Naive B cell (primary cell): ENCODE data around the gene CDK10. TPM values are rescaled to one million over a fixed set of nuclear protein-coding genes. Genes with fewer than 3 reads are reported as not detected.

Experiments
- ATAC-seq, 2 donors: fragments of 150-1000 bp; cut with Tn5 transposase; 2 replicates each; pipeline ENCODE4 v1.10.0; 2021; ENCODE audit warnings: low read depth in 2 of 2, mild to moderate bottlenecking in 2 of 2, moderate library complexity in 2 of 2
- DNase-seq: peaks from one replicate; pipeline ENCODE4 v3.0.0; 2022
- H3K27ac Mint-ChIP-seq, 6 donors: one replicate each; pipeline ENCODE4 v1.8.0; 2020 to 2022; ENCODE audit warnings: mild to moderate bottlenecking in 6 of 6, mixed read lengths in 6 of 6, moderate library complexity in 5 of 6, inconsistent platforms in 2 of 6
- H3K27me3 Mint-ChIP-seq, 3 donors: one replicate each; pipeline ENCODE4 v1.8.0; 2021 to 2022; ENCODE audit warnings: mixed read lengths in 3 of 3, mild to moderate bottlenecking in 1 of 3
- H3K36me3 Mint-ChIP-seq, 2 donors: one replicate each; pipeline ENCODE4 v1.8.0; 2020 to 2022; ENCODE audit warnings: mixed read lengths in 2 of 2, inconsistent platforms in 1 of 2, mild to moderate bottlenecking in 1 of 2
- H3K4me1 Mint-ChIP-seq, 3 donors: one replicate each; pipeline ENCODE4 v1.8.0; 2020 to 2022; ENCODE audit warnings: mixed read lengths in 3 of 3, inconsistent platforms in 1 of 3, mild to moderate bottlenecking in 1 of 3, moderate library complexity in 1 of 3
- H3K4me3 Mint-ChIP-seq, 8 donors: one replicate each; pipeline ENCODE4 v1.8.0; 2020 to 2022; ENCODE audit warnings: mild to moderate bottlenecking in 8 of 8, mixed read lengths in 8 of 8, moderate library complexity in 8 of 8, inconsistent platforms in 2 of 8
- H3K9me3 Mint-ChIP-seq, 7 donors: one replicate each; pipeline ENCODE4 v1.8.0; 2020 to 2022; ENCODE audit warnings: mixed read lengths in 7 of 7, mild to moderate bottlenecking in 5 of 7, inconsistent platforms in 2 of 7, moderate library complexity in 1 of 7
- polyA plus RNA-seq, 6 donors: library from polyadenylated mRNA; unstranded; fragments of 300-500 nt; fragmentation: Illumina TruSeq; gene quantifications; one replicate each; pipeline ENCODE4 v1.2.3, GENCODE V29; 2021; ENCODE audit warnings: low read depth in 6 of 6

The CDK10 gene
- polyA plus RNA-seq, 6 donors from 2014 or later: 16.7 to 27.7 (median 19.6) TPM

- Mint-ChIP-seq H3K27me3 (no peaks in the 10 kb centered on the region), H3K4me1 (peaks cover 11 to 29% (median 20%) of the 10 kb centered on the region in 3 donors), H3K9me3 (no peaks in the 10 kb centered on the region), H3K36me3 (no peaks in the 10 kb centered on the region), H3K4me3 (peak within 1 kb of the TSS; percentile 78 to 93 (median 84)), H3K27ac (peak within 1 kb of the TSS; percentile 90 to 96 (median 94))
- ATAC-seq (peak; percentile 66 to 71), DNase-seq (peak; percentile 99)
These were observed 15.2 kb downstream of the CDK10 start, which contains the start of gene SPATA2L for GRCh38 chr16:89701425-89702406. Gene SPATA2L (minus strand): TSS chr16:89701705. CDS start chr16:89701232, 473 bp downstream.

GRCh38 chr16:89704281-89704680, 17.8 kb downstream of the CDK10 start:
- no peaks in the 10 kb centered on the region for H3K27me3 Mint-ChIP-seq
- peaks cover 11 to 24% (median 20%) of the 10 kb centered on the region in 3 donors for H3K4me1 Mint-ChIP-seq
- peak overlapping the region in 1 of 6 donors; percentile 37 for H3K27ac Mint-ChIP-seq
- no peak for ATAC-seq
- peak overlapping the region in 1 of 8 donors; percentile 18 for H3K4me3 Mint-ChIP-seq
- DNase-seq: no peak
- no peaks in the 10 kb centered on the region for H3K9me3 Mint-ChIP-seq
- no peaks in the 10 kb centered on the region for H3K36me3 Mint-ChIP-seq

- peak overlapping the region in 2 of 6 donors; percentile 33 to 74 for H3K27ac Mint-ChIP-seq
- ATAC-seq: no peak
- DNase-seq: no peak
- no peaks in the 10 kb centered on the region for H3K27me3 Mint-ChIP-seq
- no peaks in the 10 kb centered on the region for H3K9me3 Mint-ChIP-seq
- no peaks in the 10 kb centered on the region for H3K36me3 Mint-ChIP-seq
- peaks cover 9 to 20% (median 16%) of the 10 kb centered on the region in 3 donors for H3K4me1 Mint-ChIP-seq
- peak overlapping the region in 2 of 8 donors; percentile 66 to 73 for H3K4me3 Mint-ChIP-seq
These were observed 18.5 kb downstream of the CDK10 start for GRCh38 chr16:89705006-89705405.

- no peak overlapping the region for H3K27ac Mint-ChIP-seq
- H3K9me3 Mint-ChIP-seq: no peaks in the 10 kb centered on the region
- H3K4me3 Mint-ChIP-seq: no peak overlapping the region
- H3K4me1 Mint-ChIP-seq: peaks cover 4 to 18% (median 8%) of the 10 kb centered on the region in 3 donors
- no peaks in the 10 kb centered on the region for H3K27me3 Mint-ChIP-seq
- ATAC-seq (no peak), DNase-seq (no peak)
- H3K36me3 Mint-ChIP-seq: no peaks in the 10 kb centered on the region
These were observed 20.2 kb downstream of the CDK10 start for GRCh38 chr16:89706518-89707260.

- no peaks in the 10 kb centered on the region for H3K9me3 Mint-ChIP-seq
- peaks cover 4 to 11% (median 8%) of the 10 kb centered on the region in 3 donors for H3K4me1 Mint-ChIP-seq
- H3K27me3 Mint-ChIP-seq: no peaks in the 10 kb centered on the region
- H3K4me3 Mint-ChIP-seq: no peak overlapping the region
- ATAC-seq (no peak), DNase-seq (no peak)
- H3K27ac Mint-ChIP-seq: no peak overlapping the region
- H3K36me3 Mint-ChIP-seq: no peaks in the 10 kb centered on the region
These were observed 21.2 kb downstream of the CDK10 start for GRCh38 chr16:89707695-89708094.

- H3K27me3 Mint-ChIP-seq: no peaks in the 10 kb centered on the region
- ATAC-seq: no peak
- H3K4me3 Mint-ChIP-seq: no peak overlapping the region
- no peaks in the 10 kb centered on the region for H3K36me3 Mint-ChIP-seq
- peaks cover 4 to 9% (median 8%) of the 10 kb centered on the region in 3 donors for H3K4me1 Mint-ChIP-seq
- no peaks in the 10 kb centered on the region for H3K9me3 Mint-ChIP-seq
- no peak overlapping the region for H3K27ac Mint-ChIP-seq
- DNase-seq: no peak
These were observed 22.0 kb downstream of the CDK10 start for GRCh38 chr16:89708481-89708931.

- DNase-seq (no peak), ATAC-seq (no peak)
- H3K4me1 Mint-ChIP-seq: peaks cover 4 to 9% (median 8%) of the 10 kb centered on the region in 3 donors
- no peaks in the 10 kb centered on the region for H3K27me3 Mint-ChIP-seq
- H3K9me3 Mint-ChIP-seq: no peaks in the 10 kb centered on the region
- no peaks in the 10 kb centered on the region for H3K36me3 Mint-ChIP-seq
- H3K27ac Mint-ChIP-seq: no peak overlapping the region
- peak overlapping the region in 1 of 8 donors; percentile 47 for H3K4me3 Mint-ChIP-seq
These were observed 22.7 kb downstream of the CDK10 start for GRCh38 chr16:89709166-89709565.

- Mint-ChIP-seq H3K9me3 (no peaks in the 10 kb centered on the region), H3K27me3 (no peaks in the 10 kb centered on the region), H3K4me1 (peaks cover 4 to 9% (median 8%) of the 10 kb centered on the region in 3 donors), H3K27ac (no peak overlapping the region), H3K36me3 (no peaks in the 10 kb centered on the region), H3K4me3 (peak overlapping the region in 5 of 8 donors; percentile 2 to 62 (median 33))
- ATAC-seq (no peak), DNase-seq (no peak)
These were observed 23.4 kb downstream of the CDK10 start for GRCh38 chr16:89709716-89710432.

GRCh38 chr16:89710709-89711564, 24.4 kb downstream of the CDK10 start:
- no peak for ATAC-seq
- Mint-ChIP-seq H3K36me3 (no peaks in the 10 kb centered on the region), H3K27me3 (no peaks in the 10 kb centered on the region), H3K4me3 (peak overlapping the region in 3 of 8 donors; percentile 28 to 35 (median 34)), H3K27ac (no peak overlapping the region), H3K4me1 (peaks cover 2 to 6% (median 4%) of the 10 kb centered on the region in 3 donors), H3K9me3 (no peaks in the 10 kb centered on the region)
- no peak for DNase-seq

GRCh38 chr16:89711601-89712273, 25.2 kb downstream of the CDK10 start:
- H3K4me3 Mint-ChIP-seq: peak overlapping the region in 7 of 8 donors; percentile 21 to 78 (median 69)
- DNase-seq (peak; percentile 61), ATAC-seq (peak; percentile 82 to 83)
- H3K9me3 Mint-ChIP-seq: no peaks in the 10 kb centered on the region
- no peaks in the 10 kb centered on the region for H3K36me3 Mint-ChIP-seq
- no peaks in the 10 kb centered on the region for H3K4me1 Mint-ChIP-seq
- H3K27ac Mint-ChIP-seq: no peak overlapping the region
- no peaks in the 10 kb centered on the region for H3K27me3 Mint-ChIP-seq

GRCh38 chr16:89712274-89712781, 25.8 kb downstream of the CDK10 start:
- Mint-ChIP-seq H3K4me1 (no peaks in the 10 kb centered on the region), H3K4me3 (peak overlapping the region; percentile 21 to 89 (median 68)), H3K36me3 (no peaks in the 10 kb centered on the region), H3K27me3 (no peaks in the 10 kb centered on the region), H3K27ac (peak overlapping the region in 2 of 6 donors; percentile 47 to 68), H3K9me3 (no peaks in the 10 kb centered on the region)
- DNase-seq (no peak), ATAC-seq (no peak)
